ENCODE results near the gene PRDM5. TPM values are rescaled to one million over a fixed set of nuclear protein-coding genes. Genes with fewer than 3 reads are reported as not detected.

The PRDM5 gene
- total RNA-seq, 1 experiment from 2014 or later: 0.85 TPM

DNA sequence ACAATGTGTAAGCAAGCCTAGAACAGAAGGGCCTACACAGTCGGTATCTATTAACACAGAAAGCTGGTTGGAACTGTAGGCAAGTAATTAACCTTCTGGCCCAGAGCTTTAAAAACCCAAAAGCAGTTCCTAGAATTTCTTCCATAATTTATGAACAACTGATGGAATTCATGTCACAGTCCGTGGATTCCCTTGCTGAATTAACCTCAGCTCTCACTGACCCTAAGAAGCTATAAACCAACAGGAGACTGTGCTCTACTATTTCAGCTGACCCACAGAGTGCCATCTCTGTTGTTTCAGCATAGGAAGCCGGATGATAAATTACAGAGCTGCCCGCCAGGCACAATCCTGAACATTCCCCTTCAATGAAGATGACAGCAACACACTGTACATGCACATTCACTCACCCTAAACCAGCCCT lies 157.3 kb downstream of the PRDM5 start:
- Histone ChIP-seq H3K4me2 (no peak overlapping the region), H2AFZ (no peak overlapping the region), H3K27me3 (ENCODE audit: insufficient read depth, low read depth) (no peaks in the 10 kb centered on the region), H3K79me2 (ENCODE audit: low read depth) (no peaks in the 10 kb centered on the region), H3K9me3 (ENCODE audit: insufficient read depth, low read depth) (no peaks in the 10 kb centered on the region), H3F3A (ENCODE audit: insufficient read depth, low read depth) (no peaks in the 10 kb centered on the region), H3K4me1 (replicated peaks; ENCODE audit: insufficient read depth) (no peaks in the 10 kb centered on the region), H3K9me2 (ENCODE audit: insufficient read depth) (peaks cover 6% of the 10 kb centered on the region; the same call in 1 of the 2 replicates), H3K4me3 (no peak overlapping the region), H3K27ac (no peak overlapping the region), H3K36me3 (ENCODE audit: low read depth) (no peaks in the 10 kb centered on the region), H4K20me1 (ENCODE audit: insufficient read depth) (no peaks in the 10 kb centered on the region)
- DNase-seq: no peak
- POLR2A ChIA-PET (ENCODE audit: unreplicated experiment): no interaction called here
- BruUV-seq (replicated peaks): no TSS peak
- intact Hi-C loops (cut with micrococcal nuclease; ENCODE audit: unreplicated experiment): no loop called here
- CTCF ChIA-PET: no interaction called here
- TF ChIP-seq, protein P1, sequence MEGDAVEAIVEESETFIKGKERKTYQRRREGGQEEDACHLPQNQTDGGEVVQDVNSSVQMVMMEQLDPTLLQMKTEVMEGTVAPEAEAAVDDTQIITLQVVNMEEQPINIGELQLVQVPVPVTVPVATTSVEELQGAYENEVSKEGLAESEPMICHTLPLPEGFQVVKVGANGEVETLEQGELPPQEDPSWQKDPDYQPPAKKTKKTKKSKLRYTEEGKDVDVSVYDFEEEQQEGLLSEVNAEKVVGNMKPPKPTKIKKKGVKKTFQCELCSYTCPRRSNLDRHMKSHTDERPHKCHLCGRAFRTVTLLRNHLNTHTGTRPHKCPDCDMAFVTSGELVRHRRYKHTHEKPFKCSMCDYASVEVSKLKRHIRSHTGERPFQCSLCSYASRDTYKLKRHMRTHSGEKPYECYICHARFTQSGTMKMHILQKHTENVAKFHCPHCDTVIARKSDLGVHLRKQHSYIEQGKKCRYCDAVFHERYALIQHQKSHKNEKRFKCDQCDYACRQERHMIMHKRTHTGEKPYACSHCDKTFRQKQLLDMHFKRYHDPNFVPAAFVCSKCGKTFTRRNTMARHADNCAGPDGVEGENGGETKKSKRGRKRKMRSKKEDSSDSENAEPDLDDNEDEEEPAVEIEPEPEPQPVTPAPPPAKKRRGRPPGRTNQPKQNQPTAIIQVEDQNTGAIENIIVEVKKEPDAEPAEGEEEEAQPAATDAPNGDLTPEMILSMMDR (conservative IDR thresholded peaks at IDR 0.05): no peak
- no peak for TF ChIP-seq EZH2 (IDR thresholded peaks at IDR 0.05; ENCODE audit: low read depth)

DNA sequence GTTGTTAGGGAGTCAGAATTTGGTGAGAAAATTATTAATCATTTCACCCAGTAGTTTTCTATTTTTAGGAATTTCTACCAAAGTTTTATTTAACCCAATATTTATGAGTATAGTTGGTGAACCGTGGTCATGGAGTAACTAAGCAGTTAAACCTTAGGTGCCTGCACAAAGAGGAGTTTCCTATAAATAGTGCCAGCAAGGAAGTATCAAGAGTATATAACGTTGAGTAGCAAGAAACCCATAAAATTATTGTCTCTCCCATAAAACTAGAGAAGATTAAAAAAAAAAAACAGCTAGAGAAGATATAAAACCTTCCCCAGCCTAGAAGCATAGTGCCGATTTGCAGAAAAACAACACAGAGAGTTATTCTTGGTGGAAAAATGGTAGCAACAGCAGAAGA lies 158.9 kb downstream of the PRDM5 start:
- no TSS peak for BruUV-seq (replicated peaks)
- H4K20me1 ChIP-seq (ENCODE audit: insufficient read depth): no peaks in the 10 kb centered on the region
- no peaks in the 10 kb centered on the region for H3K27me3 ChIP-seq (ENCODE audit: insufficient read depth, low read depth)
- H2AFZ ChIP-seq: no peak overlapping the region
- H3K4me2 ChIP-seq: no peak overlapping the region
- H3K79me2 ChIP-seq (ENCODE audit: low read depth): no peaks in the 10 kb centered on the region
- peaks cover 6% of the 10 kb centered on the region; the same call in 1 of the 2 replicates for H3K9me2 ChIP-seq (ENCODE audit: insufficient read depth)
- H3K36me3 ChIP-seq (ENCODE audit: low read depth): no peaks in the 10 kb centered on the region
- H3K9me3 ChIP-seq (ENCODE audit: insufficient read depth, low read depth): no peaks in the 10 kb centered on the region
- DNase-seq: no peak
- H3K27ac ChIP-seq: no peak overlapping the region
- TF ChIP-seq EZH2 (IDR thresholded peaks at IDR 0.05; ENCODE audit: low read depth): no peak
- TF ChIP-seq, protein P1 (conservative IDR thresholded peaks at IDR 0.05): no peak
- H3K4me3 ChIP-seq: no peak overlapping the region
- no peaks in the 10 kb centered on the region for H3K4me1 ChIP-seq (replicated peaks; ENCODE audit: insufficient read depth)
- ChIA-PET CTCF (no interaction called here), POLR2A (ENCODE audit: unreplicated experiment) (no interaction called here)
- H3F3A ChIP-seq (ENCODE audit: insufficient read depth, low read depth): no peaks in the 10 kb centered on the region
- intact Hi-C loops (cut with micrococcal nuclease; ENCODE audit: unreplicated experiment): no loop called here

DNA sequence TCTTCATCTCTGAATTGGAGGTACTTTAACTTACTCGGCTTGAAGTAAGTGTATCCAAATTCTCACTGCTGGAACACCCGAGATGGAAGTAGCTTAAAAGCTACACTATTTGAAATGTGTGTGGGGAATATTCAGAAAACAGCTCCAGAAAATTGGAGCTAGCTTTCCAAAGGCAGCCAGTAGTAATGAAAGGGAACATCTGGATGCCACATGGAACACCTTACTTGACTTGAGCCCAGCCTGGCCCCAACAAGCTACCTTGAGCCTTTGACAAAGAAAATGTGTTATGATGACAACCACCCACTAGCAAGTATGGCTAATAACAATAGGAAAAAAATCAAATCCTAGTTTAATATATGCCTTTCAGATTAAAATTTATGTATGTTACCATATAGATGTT lies 161.5 kb downstream of the PRDM5 start:
- no peak overlapping the region for H3K4me2 ChIP-seq
- no peaks in the 10 kb centered on the region for H3K79me2 ChIP-seq (ENCODE audit: low read depth)
- BruUV-seq (replicated peaks): no TSS peak
- no peak overlapping the region for H3K4me3 ChIP-seq
- no peaks in the 10 kb centered on the region for H3K4me1 ChIP-seq (replicated peaks; ENCODE audit: insufficient read depth)
- ChIA-PET CTCF (no interaction called here), POLR2A (ENCODE audit: unreplicated experiment) (no interaction called here)
- H3K9me3 ChIP-seq (ENCODE audit: insufficient read depth, low read depth): no peaks in the 10 kb centered on the region
- no peaks in the 10 kb centered on the region for H3K27me3 ChIP-seq (ENCODE audit: insufficient read depth, low read depth)
- H2AFZ ChIP-seq: no peak overlapping the region
- intact Hi-C loops (cut with micrococcal nuclease; ENCODE audit: unreplicated experiment): no loop called here
- no peak for TF ChIP-seq EZH2 (IDR thresholded peaks at IDR 0.05; ENCODE audit: low read depth)
- TF ChIP-seq, protein P1 (conservative IDR thresholded peaks at IDR 0.05): no peak
- H4K20me1 ChIP-seq (ENCODE audit: insufficient read depth): no peaks in the 10 kb centered on the region
- H3K36me3 ChIP-seq (ENCODE audit: low read depth): no peaks in the 10 kb centered on the region
- H3K9me2 ChIP-seq (ENCODE audit: insufficient read depth): peaks cover 6% of the 10 kb centered on the region; the same call in 1 of the 2 replicates
- H3K27ac ChIP-seq: no peak overlapping the region
- no peaks in the 10 kb centered on the region for H3F3A ChIP-seq (ENCODE audit: insufficient read depth, low read depth)
- DNase-seq: no peak
